HG03139 (cell line): ENCODE results near the gene MYO1D.
"Not testable (repeated sequence)": the region's sequence is repeated elsewhere in the genome, so short reads cannot be mapped to it uniquely, and the experiment has no call there.

Source experiments
- ATAC-seq: cut with Tn5 transposase; IDR thresholded peaks from one replicate; pipeline ENCODE4 v1.9.1; 2021; ENCODE audit not compliant: unreplicated experiment

MYO1D gene

DNA sequence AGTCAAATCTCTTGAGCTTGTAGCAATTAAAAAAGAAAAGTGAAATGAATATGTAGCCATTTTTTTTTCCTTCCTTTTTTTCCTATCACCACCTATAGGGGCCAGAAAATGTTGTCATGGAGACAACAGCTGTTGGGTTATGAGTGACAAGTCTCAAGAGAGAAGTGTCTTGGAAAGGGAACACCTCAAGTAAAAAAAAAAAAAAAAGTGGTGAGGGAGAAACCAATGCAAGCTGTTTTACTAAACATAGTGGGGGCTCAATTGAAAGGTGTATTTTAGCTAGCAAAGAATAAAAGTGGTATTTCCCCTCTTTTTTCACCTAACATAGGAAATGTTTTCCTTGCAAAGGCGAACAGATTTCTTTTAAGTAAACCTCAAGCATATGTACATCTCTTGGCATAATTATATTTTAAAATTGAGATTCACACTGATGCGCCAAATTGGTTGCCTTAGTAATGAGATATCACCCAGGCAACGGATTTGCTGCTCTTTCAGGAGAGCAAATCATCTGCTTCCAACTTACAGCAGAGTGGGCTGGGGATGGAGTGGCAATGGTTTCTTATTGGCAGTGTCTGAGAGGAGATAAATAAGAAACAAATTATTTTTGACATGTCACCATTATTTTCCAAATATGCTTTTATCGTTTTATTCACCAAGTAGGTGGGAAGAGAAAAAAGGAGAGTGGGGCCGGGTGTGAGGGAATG is 183.6 kb downstream of the MYO1D start:
- ATAC-seq, result no peak

DNA sequence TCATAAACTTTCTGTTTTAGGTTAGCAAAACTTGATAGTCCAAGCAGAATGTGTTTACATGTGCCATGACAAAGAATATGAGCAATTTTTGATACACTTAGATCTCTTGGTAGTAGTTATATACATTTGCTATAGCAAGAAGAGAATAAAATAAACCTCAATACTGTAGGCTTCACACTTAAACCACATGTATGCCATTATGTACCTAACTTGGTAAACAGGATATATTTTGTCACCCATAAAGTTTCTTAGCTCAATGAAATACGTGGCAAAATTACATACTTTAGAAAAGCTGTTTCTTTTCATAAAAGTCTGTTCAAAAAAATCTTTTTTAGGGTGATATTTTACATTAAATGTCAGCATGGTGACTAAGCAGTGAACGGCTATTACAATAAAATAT is 184.7 kb downstream of the MYO1D start:
- ATAC-seq, result no peak

DNA sequence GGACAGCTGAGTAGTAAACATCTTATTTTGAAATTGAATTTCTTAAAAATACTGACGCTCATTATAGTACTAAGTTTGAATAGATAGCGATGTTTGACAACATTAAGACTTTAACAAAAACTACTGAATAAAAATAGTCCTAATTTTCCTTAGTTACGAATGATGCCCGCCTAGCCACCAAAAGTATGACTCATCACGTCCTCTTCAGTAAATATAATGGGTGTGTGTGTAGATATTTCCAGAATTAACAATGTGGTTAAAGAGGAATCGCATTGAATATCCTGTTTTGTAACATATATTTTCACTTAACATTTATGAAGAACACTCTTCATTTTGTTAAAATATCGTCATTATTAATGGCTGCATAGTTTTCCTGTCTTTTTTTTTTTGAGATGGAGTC is 187.6 kb downstream of the MYO1D start:
- no peak for ATAC-seq

DNA sequence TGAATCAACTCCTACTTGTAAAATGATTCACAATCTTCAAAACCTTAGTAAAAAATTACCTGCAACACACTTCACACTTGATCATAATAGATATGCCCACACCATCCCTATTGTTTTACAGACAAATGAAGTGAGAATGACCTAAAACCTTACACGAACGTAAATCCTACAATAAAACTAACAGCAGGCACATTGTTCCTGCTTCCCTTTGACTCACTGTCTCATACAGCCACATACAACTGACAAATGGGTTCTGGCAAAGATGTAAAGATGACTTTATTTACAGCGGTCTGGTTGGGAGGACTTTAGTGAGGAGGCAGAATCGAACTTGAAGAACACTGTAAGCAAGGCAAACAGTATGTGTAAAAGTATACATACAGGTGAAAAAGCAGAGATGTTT is 188.7 kb downstream of the MYO1D start:
- no peak for ATAC-seq

DNA sequence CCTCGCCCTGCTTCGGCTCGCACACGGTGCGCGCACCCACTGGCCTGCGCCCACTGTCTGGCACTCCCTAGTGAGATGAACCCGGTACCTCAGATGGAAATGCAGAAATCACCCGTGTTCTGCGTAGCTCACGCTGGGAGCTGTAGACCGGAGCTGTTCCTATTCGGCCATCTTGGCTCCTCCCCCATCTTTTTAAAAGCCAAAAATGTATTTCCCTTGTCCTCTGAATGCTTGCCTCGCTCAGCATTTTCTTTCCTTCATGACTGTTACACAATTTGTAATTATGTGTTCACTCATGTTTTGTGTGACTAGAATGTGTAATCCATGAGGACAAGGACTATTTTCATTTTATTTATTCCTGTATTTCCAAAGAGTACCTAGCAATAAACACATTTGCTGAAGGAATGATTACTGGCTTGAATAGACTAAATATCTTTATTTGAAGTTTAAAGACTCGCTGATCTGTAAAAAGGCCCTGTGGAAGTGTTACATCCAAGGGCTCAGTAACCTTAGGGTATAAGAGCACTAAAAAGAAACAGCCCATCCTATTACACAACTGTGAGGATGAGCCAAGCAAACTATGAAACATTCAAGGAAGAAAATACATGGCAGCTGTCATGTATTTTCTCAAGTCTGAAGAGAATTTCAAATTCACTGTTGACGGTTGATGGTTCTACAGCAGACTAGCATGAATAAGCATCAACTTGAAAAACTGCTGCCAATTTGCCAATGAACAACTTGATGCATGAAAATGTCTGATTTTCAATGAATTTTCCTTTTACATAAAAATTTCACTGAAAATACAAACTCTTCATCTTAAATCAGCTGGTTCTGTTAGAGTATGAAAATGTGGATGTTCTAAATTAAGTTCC is 192.6 kb downstream of the MYO1D start:
- ATAC-seq, result no peak

DNA sequence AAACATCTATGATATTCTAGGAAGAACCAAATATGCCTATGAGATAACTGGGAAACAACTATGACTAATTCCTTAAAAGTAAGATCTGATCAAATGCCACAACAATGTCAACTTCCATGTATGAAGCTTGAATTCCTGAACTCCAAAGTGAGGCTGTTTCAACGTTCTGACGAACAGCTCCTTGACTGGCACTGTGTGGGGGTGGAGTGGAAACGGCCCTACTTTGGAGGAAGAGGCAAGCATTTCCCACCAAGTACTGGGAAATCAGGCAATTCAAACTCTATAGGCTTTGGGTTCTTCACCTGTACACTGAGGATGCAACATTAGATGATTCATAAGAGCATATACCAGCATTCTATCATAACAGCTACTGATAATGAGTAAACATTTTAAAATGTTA is 203.0 kb downstream of the MYO1D start:
- no peak for ATAC-seq

DNA sequence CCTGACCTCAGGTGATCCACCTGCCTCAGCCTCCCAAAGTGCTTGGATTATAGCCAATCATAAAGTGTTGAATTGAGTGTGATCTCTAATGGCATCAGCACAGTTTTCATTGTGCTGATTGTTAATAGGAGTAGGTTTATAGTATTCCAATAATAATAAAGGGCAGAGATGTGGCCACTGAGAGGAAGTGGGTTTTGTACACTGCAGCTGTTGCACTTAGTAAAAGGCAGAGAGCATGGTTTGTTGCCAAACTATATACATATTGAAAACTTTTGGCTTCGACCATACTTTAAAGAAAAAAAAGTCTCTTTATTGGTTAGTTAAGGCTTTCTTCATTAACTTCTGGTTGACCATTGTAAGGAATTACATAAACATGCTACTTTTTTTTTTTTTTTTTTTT is 204.2 kb downstream of the MYO1D start:
- ATAC-seq, result no peak

DNA sequence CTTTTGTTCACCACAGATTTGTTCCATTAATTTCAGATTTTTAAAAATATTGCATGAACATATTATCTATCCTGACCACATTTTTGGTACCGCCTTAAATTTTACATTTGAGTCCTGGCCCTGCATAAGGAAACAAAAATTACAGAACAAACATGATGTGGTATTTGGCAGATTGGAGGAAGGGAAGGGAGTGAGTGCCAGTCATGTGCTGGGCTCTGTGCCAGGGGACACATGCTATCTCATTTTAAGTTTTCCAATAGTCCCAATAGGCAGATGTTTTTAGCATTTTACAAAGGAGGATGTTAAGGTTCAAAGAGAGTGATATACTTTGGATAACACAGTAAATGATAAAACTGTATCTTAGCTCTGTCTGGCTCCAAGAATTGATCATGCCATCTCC is 205.0 kb downstream of the MYO1D start:
- ATAC-seq, result no peak

DNA sequence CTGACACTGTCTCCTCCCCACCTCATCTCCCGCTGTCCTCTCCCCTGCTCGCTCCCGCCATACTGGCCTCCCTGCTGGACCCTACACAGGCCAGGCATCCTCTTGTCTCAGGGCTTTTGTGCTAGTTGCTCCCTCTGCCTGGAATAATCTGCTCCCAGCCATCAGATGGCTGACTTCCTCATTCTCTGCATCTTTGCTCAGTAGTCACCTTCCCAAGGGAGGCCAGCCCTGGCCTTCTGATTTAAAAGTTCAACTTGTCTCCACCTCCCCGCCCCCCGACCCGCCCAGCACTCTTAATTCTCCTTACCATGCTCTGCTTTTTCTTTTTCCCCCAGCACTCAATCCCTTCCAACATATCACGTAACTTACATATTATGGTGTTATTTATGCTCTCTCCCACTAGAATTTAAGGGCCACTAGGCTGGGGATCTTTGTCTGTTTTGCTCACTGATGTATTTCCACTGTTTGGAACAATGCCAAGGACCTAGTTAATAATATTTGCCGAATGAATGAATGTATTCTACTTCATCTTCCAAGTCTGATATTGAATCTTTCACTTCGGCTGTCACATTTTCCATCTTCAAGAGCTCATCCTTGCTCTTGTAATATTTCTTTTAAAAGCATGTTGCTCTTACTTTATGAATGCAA is 211.9 kb downstream of the MYO1D start:
- no peak for ATAC-seq

DNA sequence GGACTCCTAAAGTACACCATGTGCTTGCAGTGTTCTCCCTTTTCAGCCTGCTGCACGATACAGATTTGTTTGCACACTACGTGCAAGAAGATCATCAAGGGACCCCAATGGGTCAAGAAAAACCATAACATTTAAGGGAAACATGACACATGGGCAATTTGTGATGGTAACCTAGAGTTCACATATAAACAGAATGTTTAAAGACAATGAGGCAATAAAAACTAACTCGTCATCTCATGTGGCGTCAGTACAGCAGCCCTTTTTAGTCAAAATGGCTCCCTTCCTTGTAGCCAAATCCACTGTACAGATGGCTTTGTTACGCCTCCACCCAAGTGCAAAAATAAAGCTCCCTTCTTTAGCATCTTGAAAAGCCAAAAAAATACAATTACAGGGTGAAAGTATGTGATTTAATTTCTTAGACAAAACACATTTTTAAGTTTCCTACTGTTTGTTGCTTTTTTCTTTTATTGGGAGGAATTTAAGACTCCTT is 216.4 kb downstream of the MYO1D start:
- no peak for ATAC-seq

DNA sequence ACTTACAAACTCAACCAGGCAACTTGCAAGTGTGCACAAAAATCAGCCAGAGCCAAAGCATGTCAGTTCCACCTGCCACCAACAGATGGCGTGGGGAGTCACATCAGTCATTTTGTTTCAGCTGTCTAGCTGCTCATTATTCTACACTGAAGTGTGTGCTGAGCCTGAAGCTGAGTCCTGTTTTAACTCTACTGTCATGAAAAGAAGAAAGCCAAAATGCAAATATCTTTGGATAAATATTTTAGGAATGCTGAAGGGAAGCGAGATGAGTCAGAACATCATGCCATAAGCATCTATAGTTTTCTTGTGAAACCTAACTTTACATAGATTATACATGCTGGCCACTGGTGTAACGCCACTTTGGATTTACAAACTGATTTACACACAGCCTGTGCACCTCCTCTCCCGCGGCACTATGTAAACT is 217.5 kb downstream of the MYO1D start:
- no peak for ATAC-seq

DNA sequence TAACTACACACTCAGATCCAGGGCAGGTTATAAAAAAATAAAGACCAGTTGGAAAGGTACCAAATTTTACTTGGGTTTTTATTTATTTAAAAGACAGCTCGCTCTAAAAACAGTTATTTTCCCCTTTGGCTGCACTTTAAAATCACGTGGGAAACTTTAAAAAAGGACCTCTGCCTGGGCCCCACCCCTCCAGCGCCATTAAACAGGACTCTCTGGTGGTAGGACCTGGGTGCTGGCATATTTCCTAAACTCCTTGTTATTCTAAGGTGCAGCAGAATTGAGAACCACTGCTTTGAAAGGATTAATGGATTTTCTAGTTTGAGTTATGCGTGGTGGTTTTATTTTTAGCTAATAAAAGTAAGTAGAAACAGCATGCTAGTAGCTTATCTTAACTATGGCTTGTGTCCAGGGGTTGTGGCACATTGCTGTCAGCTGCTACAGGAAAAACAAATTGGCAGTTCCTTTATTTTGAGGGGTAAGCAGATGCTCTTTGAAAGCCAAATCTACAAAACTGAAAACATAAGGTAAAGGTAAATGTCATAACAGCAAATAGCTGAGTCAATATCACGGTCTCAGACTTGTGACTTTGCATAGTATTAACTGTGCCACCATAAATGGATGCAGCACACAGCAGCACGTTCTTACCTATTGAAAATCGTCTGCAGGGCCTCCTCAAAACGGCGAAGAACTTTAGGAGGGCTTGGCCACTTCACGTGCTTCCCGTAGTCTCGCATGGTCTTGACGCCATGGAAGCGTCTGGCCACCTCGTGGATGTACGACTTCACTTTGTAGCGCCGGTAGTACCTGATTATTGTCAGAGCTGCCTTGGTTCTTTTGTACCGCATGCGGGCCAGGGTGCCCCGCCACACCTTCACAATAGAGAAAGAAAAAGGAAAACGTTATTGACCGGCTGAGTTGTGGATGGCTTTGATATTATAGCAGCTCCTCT is 218.2 kb downstream of the MYO1D start:
- ATAC-seq, result no peak

DNA sequence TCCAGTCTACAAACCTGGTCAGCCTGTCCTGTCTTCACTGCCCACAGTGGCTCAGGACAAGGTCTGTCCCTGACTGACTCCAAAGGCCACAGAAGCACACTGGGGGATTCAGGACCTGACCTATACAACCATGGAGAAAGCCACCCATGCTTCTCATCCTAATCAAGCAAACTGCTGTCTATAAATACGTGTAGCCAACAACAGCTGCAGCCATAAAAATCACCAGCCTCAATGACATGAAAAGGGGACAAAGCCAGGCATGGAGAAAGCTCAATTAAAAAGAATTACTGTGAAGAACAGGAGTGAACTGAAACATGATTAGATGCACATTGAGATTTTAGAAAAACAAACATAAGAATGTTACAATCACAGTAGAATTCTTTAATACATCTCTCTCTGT is 220.0 kb downstream of the MYO1D start:
- no peak for ATAC-seq

DNA sequence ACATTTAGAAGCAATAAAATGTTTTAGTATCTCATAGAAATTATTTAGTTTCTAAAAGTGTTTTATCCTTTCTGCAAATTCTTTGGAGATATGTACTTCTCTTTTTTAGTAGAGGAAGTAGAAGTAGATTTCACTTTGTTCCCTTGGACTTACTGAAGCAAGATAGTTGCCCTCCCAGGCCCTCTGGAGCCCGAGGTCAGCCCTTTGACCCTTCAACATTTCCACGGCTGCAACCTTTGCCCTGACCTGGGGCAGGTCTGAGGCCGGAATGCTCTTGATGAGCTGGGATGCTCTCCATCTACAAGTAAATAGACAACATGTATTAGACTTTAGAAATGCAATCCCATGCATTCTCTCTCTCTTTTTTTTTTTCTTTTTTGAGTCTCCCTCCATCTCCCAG is 222.6 kb downstream of the MYO1D start:
- no peak for ATAC-seq

DNA sequence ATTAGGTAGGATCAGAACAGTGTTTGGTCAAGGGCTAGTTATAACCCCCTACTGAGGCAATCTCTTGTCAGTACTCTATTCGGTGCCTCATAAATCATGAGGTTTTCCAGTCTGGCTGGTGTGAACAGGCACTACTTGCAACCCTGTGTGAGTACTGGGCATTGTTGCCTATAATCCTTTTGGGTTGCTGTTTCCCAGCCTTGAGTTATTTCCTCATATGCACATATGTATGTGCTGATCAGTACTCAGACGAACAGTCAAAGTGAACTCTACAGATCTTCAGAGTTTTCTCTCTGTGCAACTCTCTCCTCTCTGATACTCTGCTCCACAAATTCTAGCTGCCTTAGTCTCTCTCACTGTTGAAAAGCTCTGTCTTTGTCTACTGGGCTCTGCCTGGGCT is 225.8 kb downstream of the MYO1D start:
- no peak for ATAC-seq

DNA sequence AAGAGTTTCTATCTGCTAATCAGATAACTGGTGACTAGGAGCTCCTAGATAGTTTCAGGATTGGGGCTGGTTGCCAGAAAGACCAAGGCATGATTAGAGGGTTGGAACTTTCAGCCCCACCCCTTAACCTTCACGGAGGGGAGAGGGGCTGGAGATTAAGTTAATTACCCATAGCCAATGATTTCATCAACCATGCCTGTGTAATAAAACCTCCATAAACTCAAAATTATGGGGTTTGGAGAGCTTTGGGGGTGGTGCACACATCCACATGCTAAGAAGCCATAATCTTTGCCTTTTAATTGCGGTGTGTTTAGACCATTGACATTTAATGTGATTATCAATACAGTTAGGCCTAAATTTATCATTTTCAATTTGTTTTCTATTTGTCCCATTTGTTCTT is 228.5 kb downstream of the MYO1D start:
- ATAC-seq, result no peak

DNA sequence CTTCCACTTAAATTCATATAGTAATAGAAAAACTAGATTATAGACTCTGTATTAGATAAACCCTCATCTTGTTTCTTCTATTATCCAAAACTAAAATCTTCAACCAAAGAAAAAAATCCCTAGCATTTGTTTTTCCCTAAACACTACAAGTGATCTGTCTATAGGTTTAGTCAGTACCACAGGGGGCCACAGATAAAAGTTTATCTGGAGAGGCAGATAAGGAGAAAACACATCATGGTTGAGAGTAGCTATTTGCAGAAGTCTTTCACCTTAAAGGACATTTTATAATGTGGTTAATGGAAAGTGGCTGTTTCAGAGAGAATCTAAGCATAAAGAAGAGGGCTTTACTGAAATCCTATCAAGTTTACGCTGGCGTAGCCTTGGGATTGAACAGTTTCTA is 230.0 kb downstream of the MYO1D start:
- ATAC-seq, result no peak

DNA sequence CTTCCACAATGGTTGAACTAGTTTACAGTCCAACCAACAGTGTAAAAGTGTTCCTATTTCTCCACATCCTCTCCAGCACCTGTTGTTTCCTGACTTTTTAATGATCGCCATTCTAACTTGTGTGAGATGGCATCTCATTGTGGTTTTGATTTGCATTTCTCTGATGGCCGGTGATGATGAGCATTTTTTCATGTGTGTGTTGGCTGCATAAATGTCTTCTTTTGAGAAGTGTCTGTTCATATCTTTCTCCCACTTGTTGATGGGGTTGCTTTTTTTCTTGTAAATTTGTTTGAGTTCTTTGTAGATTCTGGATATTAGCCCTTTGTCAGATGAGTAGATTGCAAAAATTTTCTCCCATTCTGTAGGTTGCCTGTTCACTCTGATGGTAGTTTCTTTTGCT is 235.4 kb downstream of the MYO1D start:
- ATAC-seq, result not testable (repeated sequence)

DNA sequence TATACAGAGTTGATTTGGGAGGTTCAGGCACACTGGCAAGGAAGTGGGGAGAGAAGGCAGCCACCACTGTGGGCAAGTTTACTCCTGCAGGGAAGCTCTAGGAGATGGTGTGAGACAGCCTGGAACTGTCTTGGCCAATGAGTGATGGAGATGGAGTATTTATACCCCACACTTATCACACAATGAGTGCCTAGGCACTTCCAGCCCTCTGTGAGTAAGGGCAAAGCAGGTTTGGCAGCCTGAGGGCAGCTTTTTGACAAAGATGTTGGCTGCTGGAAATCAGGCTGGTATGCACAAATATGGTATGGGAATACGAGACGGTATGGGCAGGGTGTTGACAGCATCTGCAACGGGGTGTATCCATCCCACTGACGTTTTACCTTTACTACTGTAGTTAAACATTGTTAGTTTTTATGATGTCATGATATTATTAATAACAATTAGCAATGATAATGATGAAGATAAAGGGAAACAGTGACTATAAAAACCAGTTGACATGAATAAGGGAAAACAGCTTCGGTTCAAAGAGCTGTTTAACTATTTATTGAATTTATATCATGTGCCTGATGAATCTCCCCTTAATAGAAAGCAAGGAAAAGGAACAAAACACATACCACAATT is 240.2 kb downstream of the MYO1D start:
- ATAC-seq, result no peak

DNA sequence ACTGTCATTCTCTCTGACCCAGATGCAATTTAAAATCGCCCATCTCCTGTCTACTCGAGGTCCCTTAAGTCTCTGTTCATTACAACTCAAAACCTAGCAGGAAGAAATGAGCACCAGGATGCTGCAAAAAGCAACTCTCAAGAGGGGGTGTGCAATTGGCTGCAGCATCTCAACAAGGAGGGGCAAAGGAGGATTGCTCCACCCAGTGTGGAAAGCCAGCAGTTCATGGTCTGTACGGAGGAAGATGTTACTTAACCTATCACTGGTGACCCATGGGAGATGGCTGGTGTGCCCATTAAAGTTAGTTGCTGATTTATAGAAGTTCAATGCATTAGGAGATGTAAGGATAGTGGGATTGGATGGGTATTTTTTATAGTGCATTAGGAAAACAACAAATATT is 242.8 kb downstream of the MYO1D start:
- ATAC-seq, result no peak
